ENCODE data around the gene PSMC3IP.
"Not testable (repeated sequence)": the region's sequence is repeated elsewhere in the genome, so short reads cannot be mapped to it uniquely, and the experiment has no call there.

PSMC3IP gene

GRCh38 chr17:42613699-42614295 lies 36.3 kb upstream of the PSMC3IP start:
- H3K4me3 Mint-ChIP-seq: peak overlapping the region in 2 of 3 experiments; percentile 21 to 65
- no peaks in the 10 kb centered on the region for H3K27me3 Mint-ChIP-seq (ENCODE audit: low read depth)
- H3K36me3 Mint-ChIP-seq (ENCODE audit: low read depth): peaks cover 34% of the 10 kb centered on the region

GRCh38 chr17:42612013-42612412 lies 34.5 kb upstream of the PSMC3IP start:
- H3K4me3 Mint-ChIP-seq: peak overlapping the region; percentile 63 to 76 (median 64)
- no peaks in the 10 kb centered on the region for H3K9me3 Mint-ChIP-seq
- H3K27me3 Mint-ChIP-seq (ENCODE audit: low read depth): no peaks in the 10 kb centered on the region
- H3K4me1 Mint-ChIP-seq: peaks cover 10% of the 10 kb centered on the region
- no peak overlapping the region for H3K27ac Mint-ChIP-seq
- no peak for TF ChIP-seq CTCF (IDR thresholded peaks at IDR 0.05; ENCODE audit: unreplicated experiment in 3 of 3)
- peaks cover 34% of the 10 kb centered on the region for H3K36me3 Mint-ChIP-seq (ENCODE audit: low read depth)

More at GRCh38 chr17:42613699-42614295, 36.3 kb upstream of the PSMC3IP start:
- Mint-ChIP-seq H3K9me3 (no peaks in the 10 kb centered on the region), H3K4me1 (peaks cover 9% of the 10 kb centered on the region), H3K27ac (no peak overlapping the region)
- TF ChIP-seq CTCF (IDR thresholded peaks at IDR 0.05; ENCODE audit: unreplicated experiment in 3 of 3): no peak

GRCh38 chr17:42609814-42610801 lies 32.6 kb upstream of the PSMC3IP start:
- peaks cover 19% of the 10 kb centered on the region for H3K4me1 Mint-ChIP-seq
- H3K9me3 Mint-ChIP-seq; H3K27me3 Mint-ChIP-seq (ENCODE audit: low read depth): not testable (repeated sequence)
- peak overlapping the region; percentile 74 to 99 (median 78) for H3K27ac Mint-ChIP-seq
- H3K36me3 Mint-ChIP-seq (ENCODE audit: low read depth): peaks cover 27% of the 10 kb centered on the region
- H3K4me3 Mint-ChIP-seq: peak overlapping the region; percentile 99 to 100 (median 100)

- TF ChIP-seq CTCF (IDR thresholded peaks at IDR 0.05; ENCODE audit: unreplicated experiment in 3 of 3): peak; percentile 17 to 49 (median 28)
- Mint-ChIP-seq H3K27me3 (ENCODE audit: low read depth) (no peaks in the 10 kb centered on the region), H3K9me3 (no peaks in the 10 kb centered on the region), H3K4me1 (peaks cover 19% of the 10 kb centered on the region), H3K27ac (peak within 1 kb of the TSS; percentile 74 to 99 (median 88)), H3K4me3 (peak within 1 kb of the TSS; percentile 99 to 100 (median 100)), H3K36me3 (ENCODE audit: low read depth) (peaks cover 25% of the 10 kb centered on the region)
Observed at GRCh38 chr17:42609182-42609813, 31.8 kb upstream of the PSMC3IP start, which contains the start of the genes RETREG3 and TUBG1. Gene RETREG3, minus strand, starts transcription at chr17:42609374. Its CDS starts 50 bp downstream, at chr17:42609324. Gene TUBG1, plus strand, starts transcription at chr17:42609683. Its CDS starts 55 bp downstream, at chr17:42609738.

- peaks cover 19% of the 10 kb centered on the region for H3K4me1 Mint-ChIP-seq
- peak overlapping the region; percentile 74 to 99 (median 88) for H3K27ac Mint-ChIP-seq
- peak overlapping the region; percentile 99 to 100 (median 100) for H3K4me3 Mint-ChIP-seq
- H3K36me3 Mint-ChIP-seq (ENCODE audit: low read depth): peaks cover 23% of the 10 kb centered on the region
- TF ChIP-seq CTCF (IDR thresholded peaks at IDR 0.05; ENCODE audit: unreplicated experiment in 3 of 3): no peak
- H3K9me3 Mint-ChIP-seq: no peaks in the 10 kb centered on the region
- no peaks in the 10 kb centered on the region for H3K27me3 Mint-ChIP-seq (ENCODE audit: low read depth)
Observed at GRCh38 chr17:42608305-42609181, 31.0 kb upstream of the PSMC3IP start.

Data from nephron (organoid).